HG03571 (cell line): ENCODE data around the gene SKAP1.
"Not testable (repeated sequence)": the region's sequence is repeated elsewhere in the genome, so short reads cannot be mapped to it uniquely, and the experiment has no call there.

Experiments used
- ATAC-seq: cut with Tn5 transposase; IDR thresholded peaks from one replicate; pipeline ENCODE4 v1.9.1; 2021; ENCODE audit not compliant: unreplicated experiment

The SKAP1 gene

DNA sequence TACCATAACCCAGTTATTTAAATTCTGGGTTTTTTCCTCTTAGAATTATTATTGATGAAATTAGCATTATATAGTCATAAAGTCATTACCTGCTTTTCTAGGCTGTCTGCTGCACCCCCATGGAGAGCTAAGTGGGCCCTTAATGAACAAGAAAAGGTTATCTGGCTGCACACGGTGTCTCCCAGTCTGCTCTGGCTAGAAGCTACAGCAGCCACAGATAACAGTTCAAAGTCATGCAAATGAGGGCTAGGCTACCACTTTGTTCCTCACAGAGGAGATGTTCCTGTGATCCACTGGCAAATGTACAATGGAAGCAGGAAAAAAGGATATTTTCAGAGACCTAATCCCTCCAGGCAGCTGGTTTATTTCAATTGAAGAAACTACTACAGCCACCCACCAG lies 210.4 kb downstream of the SKAP1 start:
- ATAC-seq = no peak

DNA sequence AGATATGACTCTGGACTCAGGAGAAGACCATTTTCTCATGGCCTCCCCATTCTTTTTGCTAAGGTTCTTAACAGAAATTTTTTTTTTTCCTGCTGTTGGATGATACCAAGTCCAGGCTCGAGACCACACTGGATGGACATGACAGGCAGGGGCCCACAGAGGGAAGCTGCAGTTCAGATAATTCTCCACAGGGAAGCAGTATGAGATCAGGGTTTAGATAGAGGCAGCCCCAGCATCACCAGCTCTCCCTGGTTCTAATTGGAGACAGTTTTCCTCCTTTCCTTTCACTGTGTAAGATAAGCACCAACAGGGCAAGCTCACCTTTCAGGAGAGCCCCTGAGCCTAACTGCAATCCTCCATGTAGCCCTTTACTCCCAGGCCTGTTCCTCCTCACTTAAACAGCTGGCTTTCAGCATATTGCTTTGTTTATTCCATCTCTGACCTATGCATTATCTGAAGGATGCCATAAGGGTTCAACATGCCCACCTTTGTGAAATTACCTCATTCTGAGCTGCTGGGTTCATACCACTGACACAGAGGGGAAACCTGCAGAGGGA lies 214.4 kb downstream of the SKAP1 start:
- ATAC-seq = no peak

DNA sequence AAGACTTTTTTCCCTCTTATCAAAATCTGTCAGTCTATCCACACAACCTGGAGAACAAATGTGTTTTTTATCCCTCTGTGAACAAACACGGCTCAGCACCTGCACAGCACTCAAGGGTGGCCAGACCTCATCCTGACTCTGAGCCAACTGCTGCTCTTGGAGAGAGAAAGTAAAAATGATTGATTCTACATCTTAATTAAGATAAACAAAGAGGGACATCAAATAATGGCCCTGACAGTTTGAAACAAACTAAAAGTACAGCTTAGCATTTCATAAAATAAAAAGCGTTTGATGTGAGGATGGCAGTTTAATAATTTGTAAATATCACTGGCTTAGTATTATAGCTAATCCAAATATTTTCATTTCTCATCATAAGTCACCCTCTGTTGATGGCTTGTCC lies 216.2 kb downstream of the SKAP1 start:
- no peak for ATAC-seq

DNA sequence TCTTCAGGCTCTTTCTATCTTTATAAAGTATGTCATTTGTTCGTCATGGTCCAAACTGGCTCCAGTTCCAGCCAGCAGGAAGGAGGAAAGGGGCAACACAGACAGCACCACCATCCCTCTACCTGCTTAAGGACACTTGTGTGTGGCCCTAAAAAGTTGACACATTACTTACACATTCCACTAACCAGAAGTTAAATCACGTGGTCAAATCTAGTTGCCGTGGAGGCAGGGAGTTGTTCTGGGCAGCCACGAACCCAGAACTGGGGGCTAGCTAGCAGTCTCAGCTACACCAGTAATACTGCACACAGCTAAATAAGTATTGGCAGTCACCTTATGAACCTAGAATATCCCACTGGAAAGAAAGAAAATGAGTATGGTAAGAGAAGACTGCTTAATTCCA lies 218.2 kb downstream of the SKAP1 start:
- no peak for ATAC-seq

DNA sequence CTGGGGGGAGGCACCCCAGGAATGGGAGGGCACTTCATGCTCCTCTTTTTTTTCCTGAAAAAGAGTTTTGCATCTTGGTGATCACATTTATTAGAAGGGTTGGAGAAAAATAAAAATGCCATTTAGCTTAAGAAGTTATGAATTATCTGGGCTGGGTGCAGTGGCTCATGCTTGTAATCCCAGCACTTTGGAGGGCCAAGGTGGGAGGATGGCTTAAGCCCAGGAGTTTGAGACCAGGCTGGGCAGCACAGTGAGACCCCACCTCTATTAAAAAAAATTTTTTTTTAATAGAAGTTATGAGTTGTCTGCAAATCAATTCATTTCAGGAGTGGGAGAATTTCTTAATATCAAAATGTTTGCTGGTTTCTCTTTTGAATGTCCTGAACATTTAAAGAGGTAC lies 219.0 kb downstream of the SKAP1 start:
- no peak for ATAC-seq

DNA sequence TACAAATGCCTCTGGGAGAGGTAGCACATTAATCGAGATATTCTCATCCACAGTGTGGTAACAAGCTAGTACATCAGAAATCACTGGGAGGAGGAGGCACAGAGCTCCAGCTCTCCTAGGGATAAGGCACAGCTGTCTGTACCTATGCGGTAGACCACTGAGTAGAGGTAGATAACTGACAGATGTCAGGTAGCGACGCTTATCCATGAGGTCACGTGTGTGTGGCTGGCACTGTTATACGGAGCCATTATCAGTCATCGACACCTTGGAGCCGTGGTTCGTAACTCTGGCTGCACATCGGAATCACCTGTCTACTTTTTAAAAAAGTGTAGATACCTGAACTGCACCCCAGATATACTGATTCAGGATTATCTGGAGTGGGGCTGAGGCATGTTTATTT lies 220.0 kb downstream of the SKAP1 start:
- no peak for ATAC-seq

DNA sequence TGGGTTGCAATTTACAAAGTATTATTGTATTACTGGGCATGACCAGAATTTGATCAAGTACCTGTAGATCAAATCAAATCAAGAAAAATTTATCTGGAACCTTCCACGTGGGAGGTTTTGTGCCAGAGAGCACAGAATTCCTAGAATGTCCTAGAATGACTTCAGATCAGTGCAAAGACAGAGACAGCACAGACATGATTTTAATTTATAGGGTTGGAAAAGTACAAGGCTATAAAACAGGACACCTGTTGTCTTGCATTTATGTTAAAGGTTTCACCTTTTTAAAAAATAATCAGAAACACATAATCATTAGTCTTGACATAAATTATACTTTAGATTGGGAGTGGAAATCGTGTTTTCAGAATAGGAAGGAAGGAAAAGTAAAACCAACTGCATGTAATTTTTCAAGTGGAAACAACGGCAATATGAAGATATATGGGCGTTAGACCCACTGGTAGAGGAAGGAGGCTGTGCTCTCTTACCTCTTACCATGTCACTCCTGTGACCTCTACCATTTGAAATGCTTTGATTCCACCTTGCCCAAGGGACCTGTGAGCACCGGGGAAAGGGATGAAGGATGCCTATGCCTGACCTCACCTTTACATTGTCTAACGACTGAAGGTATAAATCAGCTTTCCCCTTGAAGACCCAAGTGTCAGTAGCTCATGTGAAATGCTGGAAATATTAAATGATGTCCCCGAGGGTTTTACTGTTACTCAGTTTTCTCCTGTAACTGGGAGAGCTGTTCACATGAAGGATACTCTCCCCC lies 222.1 kb downstream of the SKAP1 start:
- ATAC-seq = no peak

DNA sequence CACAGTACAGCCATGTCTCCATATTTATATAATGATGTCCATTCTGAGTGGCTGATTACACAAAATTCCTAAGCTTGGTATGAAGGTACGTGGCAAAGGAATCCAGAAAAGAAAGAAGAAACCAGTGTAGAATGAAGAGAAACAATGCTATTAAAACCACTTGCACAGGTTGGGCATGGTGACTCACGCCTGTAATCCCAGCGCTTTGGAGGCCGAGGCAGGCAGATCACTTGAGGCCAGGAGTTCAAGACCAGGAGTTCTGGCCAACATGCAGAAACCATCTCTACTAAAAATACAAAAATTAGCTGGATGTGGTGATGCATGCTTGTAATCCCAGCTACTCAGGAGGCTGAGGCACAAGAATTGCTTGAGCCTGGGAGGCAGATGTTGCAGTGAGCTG lies 223.0 kb downstream of the SKAP1 start:
- not testable (repeated sequence) for ATAC-seq

DNA sequence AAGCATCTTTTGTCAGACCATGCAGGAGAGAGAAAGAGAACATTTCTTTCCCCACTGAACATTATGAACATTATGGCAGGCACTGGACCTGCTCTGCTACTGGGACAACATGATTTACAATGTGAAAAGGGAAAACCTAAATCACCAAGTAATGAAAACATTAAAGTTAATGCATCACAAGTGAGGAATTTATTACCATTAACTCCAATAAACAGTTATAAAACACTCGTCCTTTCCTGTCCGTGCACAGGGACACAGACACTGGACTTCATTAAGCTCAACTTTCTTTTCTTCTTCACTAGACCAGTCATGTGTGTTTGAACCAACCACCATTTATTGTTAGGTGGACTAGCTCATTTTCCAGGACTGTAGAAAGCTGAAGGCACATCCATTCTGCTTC lies 227.1 kb downstream of the SKAP1 start:
- ATAC-seq = no peak

DNA sequence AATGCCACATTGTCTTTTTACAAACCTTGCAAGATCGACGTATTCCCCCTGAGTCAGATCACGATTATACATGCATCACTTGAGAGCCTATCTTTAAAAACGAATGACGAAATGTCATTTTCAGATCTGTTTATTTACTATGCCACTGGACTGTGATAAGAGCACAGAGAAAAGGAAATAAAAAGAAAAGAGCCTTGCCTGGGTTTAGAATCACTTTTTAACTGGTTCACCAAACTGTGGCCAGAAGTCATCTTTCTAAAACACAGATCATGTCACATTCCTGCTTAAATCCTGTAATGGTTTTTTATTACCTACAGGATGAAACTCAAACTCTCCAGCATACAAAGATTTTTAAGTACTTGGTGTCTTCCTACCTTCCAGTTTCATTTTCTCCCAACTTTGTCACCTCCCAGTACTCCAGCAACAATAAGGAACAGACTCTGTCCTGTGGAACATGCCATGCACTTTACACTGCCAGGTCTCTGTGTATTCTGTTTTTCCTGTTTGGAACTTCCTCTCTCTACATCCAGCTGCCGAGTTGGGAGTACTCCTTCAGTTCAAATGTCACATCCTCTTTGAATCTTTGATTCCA lies 231.0 kb downstream of the SKAP1 start:
- ATAC-seq = no peak

DNA sequence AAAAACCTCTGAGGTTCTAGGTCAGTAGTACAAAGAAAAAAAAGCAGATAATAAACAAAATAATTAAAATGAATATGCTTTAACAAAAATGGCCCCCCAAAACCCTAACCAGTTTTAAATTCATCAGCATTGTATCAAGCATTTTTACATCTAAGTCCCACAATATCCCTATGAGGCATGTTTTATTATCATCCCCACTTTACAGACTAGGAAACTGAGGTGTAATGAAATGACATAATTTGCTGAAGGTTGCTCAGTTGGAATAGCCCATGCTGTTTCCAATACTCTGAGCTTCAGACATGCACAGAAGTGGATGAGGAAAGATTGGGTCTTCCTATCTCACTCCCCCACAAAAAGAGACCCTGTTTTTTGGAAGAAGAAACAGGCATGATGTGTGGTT lies 234.1 kb downstream of the SKAP1 start:
- no peak for ATAC-seq

DNA sequence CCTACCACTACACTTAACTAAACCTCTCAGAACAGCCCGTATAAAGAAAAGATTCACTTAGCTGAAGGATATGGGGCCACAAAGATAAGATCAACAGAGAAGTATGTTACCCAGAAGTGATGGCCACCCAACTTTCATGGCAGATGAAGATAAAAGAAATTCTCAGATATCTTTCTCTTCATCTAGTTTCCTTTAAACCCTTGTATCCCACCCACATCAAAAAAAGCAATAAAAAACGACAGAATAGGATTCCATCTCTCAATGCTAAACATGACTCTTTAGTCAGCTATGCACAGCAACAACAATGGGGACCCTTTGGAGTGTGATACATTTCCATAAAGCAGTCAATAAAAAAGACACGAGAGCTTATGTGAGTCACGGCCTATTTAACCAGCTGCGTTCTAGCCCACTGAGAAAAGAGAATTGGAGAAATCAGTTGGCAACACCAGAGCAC lies 235.9 kb downstream of the SKAP1 start:
- ATAC-seq = no peak

DNA sequence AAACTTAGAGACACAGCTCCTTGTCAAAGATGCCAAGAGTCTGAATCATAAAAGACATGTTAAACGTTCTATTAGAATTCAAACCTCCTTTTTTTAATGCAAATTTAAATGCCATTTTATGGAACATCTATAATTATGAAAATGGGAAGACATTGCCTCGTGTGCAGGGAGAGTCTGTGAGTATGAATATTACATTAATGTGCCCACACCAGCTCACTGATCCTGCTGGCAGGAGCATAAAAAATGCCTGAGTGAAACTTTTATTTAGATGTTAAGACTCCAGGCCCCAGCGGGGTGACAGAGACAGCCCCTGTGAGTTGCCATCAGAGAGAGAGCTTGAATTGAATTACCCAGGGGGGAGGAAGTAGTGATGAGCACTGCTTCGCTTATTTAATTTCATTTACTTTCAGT lies 237.7 kb downstream of the SKAP1 start:
- no peak for ATAC-seq

DNA sequence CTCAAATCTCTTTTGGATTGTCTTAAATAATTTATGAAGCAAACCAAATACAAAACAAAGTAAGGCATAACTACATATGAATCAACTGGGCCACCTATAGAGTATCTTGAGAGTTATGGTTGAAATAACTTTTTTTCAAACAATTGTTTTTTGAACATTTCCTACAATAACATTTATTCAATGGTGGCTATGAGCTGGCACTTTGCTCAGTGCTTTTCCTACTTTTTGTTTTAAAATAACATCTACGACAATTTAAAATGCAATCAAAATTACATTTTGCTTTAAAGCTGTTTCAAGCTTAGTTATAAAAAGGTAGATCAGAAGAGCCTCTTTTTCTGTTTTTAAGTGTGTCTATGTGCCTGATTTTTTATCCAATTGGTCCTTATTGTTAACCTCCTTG lies 238.7 kb downstream of the SKAP1 start:
- no peak for ATAC-seq

DNA sequence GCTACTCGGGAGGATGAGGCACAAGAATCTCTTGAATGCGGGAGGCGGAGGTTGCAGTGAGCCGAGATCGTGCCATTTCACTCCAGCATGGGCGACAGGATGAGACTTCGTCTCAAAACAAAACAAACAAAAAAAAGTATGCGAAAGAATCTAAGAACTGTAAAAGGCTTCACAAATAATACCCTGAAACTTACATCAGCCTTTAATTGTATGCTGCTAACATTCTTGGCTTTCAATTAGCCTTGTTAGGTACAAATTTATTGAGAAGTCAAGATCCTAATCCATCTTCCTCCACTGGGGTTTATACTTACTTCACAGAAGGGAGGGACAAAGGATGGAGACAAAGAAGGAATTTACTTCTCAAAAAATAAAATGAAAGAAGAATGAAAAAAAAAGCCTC lies 239.1 kb downstream of the SKAP1 start:
- no peak for ATAC-seq

DNA sequence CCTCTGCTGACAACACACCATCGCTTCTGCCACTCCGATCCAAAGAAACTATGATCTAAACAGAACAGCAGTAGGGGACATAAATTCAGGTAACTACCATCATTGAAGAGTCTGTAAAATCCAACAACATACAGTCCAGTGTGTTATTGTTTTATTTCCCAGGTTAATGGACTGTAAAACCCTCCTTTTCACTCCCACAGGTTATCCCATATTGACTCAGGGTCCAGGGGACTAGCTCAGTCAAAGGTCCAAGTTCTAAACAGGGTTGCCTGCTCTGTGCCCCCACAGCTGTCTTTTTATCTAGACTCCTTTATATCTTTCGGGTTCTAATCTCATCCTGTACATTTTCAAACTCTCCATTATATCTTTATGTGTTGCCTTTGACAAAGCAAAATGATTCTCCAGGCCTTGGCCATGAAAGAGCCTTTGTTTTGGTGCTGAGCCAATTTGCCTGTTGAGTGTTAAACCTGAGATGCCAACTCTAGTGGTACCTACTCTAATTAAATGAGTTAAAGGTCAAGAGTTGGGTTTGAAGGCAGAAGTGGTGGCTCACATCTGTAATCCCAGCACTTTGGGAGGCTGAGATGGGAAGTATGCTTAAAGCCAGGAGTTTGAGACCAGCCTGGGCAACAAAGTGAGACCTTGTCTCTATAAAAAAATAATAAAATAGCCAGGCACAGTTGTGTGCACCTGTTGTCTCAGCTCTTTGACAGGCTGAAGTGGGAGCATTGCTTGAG lies 242.0 kb downstream of the SKAP1 start:
- ATAC-seq = no peak

DNA sequence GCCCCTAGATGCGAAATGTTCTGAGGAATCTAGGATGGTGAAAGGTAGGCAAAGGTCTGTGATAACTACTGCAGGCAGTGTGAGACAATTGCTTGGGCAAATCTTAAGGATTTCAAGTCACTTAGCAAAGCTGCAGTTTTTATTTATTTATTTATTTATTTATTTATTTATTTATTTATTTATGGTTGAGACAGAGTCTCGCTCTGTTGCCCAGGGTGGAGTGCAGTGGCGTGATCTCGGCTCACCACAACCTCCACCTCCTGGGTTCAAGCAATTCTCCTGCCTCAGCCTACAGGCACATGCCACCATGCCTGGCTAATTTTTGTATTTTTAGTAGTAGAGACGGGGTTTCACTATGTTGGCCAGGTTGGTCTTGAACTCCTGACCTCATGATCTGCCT lies 243.7 kb downstream of the SKAP1 start:
- ATAC-seq = not testable (repeated sequence)

DNA sequence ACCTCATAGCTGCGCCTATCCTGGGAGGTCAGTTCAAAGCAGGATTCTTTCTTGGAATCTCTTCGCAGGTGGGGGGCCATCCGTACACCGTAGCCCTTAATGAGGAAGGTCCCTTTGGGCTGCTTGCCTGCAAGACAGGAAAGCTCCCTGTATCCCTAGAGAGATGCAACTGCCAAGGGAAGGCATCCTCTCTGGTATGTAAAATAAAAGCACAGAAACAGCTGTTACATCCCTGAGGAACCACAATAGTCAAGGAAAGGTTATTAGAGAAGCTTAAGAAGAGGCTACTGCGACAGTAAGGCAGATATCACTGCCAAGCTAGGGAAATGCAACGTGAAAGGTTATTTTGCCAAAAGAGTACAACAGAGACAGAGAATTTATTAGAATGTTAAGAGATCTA lies 245.3 kb downstream of the SKAP1 start:
- no peak for ATAC-seq

DNA sequence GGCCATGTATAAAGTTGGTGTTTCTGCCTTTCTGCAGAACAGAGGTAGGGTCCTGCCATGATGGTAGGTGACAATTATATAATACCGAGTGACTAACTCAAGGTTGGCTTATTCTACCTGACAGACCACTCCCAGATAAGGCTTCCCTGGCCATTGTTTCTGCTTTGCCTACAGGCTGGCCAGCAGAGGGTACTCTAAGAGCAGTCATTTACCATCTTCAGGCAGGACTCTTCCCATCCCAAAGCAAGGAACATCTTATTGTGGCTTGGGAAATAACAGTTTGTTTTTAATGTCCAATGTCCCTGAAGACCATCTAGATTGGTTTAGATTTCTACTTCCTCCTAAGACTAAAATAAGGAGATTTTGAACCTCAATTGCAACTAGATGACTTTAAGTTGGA lies 248.4 kb downstream of the SKAP1 start:
- ATAC-seq = no peak

DNA sequence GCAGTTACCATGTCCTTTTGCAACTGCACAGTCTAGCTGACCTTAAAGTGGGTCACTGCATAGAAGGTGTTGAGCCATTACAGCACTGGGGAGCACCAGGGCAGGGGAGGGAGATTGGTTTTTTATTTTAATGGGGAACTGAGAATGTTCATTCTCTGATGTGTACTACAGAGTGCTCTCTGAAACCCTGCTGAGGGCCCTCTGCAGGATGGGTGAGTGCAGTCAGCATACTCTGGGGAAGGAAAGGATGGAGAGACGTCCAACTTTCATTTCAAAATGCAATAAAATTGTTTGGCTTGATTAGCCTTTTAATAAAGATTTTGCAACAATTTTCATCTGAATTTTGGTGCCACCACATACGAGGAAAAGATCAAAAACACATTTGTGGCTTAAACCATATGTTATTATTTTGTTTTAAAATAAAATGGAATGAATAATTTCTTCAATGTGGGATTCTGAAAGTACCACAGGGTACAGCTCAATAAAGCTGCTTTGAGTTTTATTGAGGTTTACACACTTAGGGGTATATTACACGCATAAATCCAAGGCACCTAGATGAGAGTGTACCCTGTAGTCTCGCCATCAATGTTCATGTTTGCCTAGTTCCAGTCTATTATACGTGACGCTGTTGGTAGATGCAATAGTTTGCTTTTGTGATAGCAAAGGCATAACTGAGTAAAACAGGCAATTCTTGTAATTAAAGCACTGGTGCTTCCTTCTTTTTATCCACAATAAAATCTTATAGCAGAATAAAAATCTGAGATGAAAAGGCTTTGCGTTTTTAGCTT lies 249.0 kb downstream of the SKAP1 start:
- no peak for ATAC-seq
